Psoas muscle (tissue), 8 donors: Measurements from ENCODE around the gene PTPRO. TPM values are rescaled to one million over a fixed set of nuclear protein-coding genes. Genes with fewer than 3 reads are reported as not detected.

Experiments
- ATAC-seq, 4 donors: fragments of 200-7000 bp; cut with Tn5 transposase; one replicate each; pipeline ENCODE4 v1.9.1; 2020; ENCODE audit warnings: moderate library complexity in 3 of 4, mild to moderate bottlenecking in 2 of 4
- DNase-seq, 2 donors: peaks; one replicate each; pipeline ENCODE4 v3.0.0-alpha.2; 2020
- H3K27ac ChIP-seq: fragments of 200-600 bp; one replicate; pipeline ENCODE4 v1.8.0; 2022
- H3K27me3 ChIP-seq, 3 donors: fragments of 200-600 bp in 1 of 3; one replicate each; pipeline versions ENCODE4 v1.6.1 to v1.8.0; 2013 to 2022; ENCODE audit warnings: low read length in 2 of 3, mild to moderate bottlenecking in 2 of 3, moderate library complexity in 1 of 3; ENCODE audit not compliant: insufficient read depth in 3 of 3
- H3K36me3 ChIP-seq, 2 donors: fragments of 200-600 bp in 1 of 2; one replicate each; pipeline versions ENCODE4 v1.6.1 to v1.8.0; 2013 to 2022; ENCODE audit warnings: low read depth in 1 of 2, mild to moderate bottlenecking in 1 of 2, moderate library complexity in 1 of 2; ENCODE audit not compliant: insufficient read depth in 1 of 2
- H3K4me1 ChIP-seq: fragments of 200-600 bp; one replicate; pipeline ENCODE4 v1.8.0; 2022
- H3K4me3 ChIP-seq: fragments of 200-600 bp; one replicate; pipeline ENCODE4 v1.8.0; 2022; ENCODE audit warnings: mild to moderate bottlenecking
- H3K9me3 ChIP-seq: fragments of 200-600 bp; one replicate; pipeline ENCODE4 v1.8.0; 2022
- WGBS, 3 donors: extraction: QIAGEN DNeasy Blood & Tissue Kit; methylation state at CpG; one replicate each; pipeline versions ENCODE4 v1.1.6 to v1.1.7; 2013; 5-methylcytosine and 5-hydroxymethylcytosine counted together
- intact Hi-C, 2 donors: fragments of 100-400 bp; cut with DNase I; formaldehyde crosslinking; loops; one replicate each; pipeline versions ENCODE4 v1.11.0 to v1.14.2; 2022
- polyA plus RNA-seq, 3 donors: library from polyadenylated mRNA; stranded (reverse); fragments of 200-250 nt; gene quantifications; one replicate each; pipeline ENCODE4 v1.2.3, GENCODE V29; 2013
- total RNA-seq, 4 donors: library from RNA; stranded (reverse); fragmentation: NEBNext Ultra II Directional in 2 of 4; extraction: Animal tissue kit (Norgen Biotek cat#: 25700) in 2 of 4; gene quantifications; one replicate each; pipeline versions ENCODE4 v1.2.1 to v1.2.4, GENCODE V29; 2021 to 2023
- TF ChIP-seq, protein P1 (sequence below): fragments of 200-600 bp; IDR thresholded peaks from one replicate; pipeline ENCODE4 v1.8.0; 2022; ENCODE audit warnings: antibody characterized with exemption
- donor health status: healthy with polysubstance abuse.
- donor health status: DM: no; HTN: no; CAD: no; lungs with moderate emphysema.
- donor health status: Bipolar disorder and iron deficiency.
- donor health status: healthy.
- donor health status: DM: yes; HTN: yes; CAD: no.
- donor health status: DM: no; HTN: no; CAD: no.
- donor health status: DM: no; HTN: no; CAD: no.
- donor health status: DM: yes; HTN: yes; CAD: no.

The PTPRO gene
- total and polyA plus RNA-seq, 7 donors, result 0.21 to 2.3 (median 0.45) TPM

DNA sequence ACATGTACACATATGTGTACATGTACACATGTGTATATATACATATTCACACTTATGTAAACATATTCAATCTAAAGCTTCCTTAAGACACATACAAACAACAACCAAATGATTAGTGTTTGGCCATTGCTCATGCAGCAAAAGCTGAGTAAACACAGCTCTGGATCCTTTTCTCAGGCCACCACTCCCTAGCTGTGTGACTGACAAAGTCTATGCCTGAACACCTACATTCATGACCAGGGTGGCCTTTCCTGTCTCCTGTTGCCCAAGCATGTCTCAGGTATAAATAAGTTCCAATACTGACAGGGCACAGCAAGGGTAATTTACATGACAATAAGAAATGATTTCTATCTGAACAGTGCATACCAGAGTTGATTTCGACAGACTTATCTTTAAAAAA is 1.4 kb upstream of the PTPRO start:
- WGBS, 3 donors, result 78 to 81% (median 79%) methylated on average over 1 of the region's 1 CpG
- Histone ChIP-seq H3K36me3 (no peaks in the 10 kb centered on the region), H3K27me3 (peaks cover 2 to 38% (median 5%) of the 10 kb centered on the region in 3 donors), H3K4me3 (no peak overlapping the region), H3K27ac (no peak overlapping the region), H3K4me1 (no peaks in the 10 kb centered on the region), H3K9me3 (no peaks in the 10 kb centered on the region)
- intact Hi-C loops, result no loop called here
- TF ChIP-seq, protein P1, sequence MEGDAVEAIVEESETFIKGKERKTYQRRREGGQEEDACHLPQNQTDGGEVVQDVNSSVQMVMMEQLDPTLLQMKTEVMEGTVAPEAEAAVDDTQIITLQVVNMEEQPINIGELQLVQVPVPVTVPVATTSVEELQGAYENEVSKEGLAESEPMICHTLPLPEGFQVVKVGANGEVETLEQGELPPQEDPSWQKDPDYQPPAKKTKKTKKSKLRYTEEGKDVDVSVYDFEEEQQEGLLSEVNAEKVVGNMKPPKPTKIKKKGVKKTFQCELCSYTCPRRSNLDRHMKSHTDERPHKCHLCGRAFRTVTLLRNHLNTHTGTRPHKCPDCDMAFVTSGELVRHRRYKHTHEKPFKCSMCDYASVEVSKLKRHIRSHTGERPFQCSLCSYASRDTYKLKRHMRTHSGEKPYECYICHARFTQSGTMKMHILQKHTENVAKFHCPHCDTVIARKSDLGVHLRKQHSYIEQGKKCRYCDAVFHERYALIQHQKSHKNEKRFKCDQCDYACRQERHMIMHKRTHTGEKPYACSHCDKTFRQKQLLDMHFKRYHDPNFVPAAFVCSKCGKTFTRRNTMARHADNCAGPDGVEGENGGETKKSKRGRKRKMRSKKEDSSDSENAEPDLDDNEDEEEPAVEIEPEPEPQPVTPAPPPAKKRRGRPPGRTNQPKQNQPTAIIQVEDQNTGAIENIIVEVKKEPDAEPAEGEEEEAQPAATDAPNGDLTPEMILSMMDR, result no peak
- no peak for DNase-seq
- ATAC-seq, result no peak

DNA sequence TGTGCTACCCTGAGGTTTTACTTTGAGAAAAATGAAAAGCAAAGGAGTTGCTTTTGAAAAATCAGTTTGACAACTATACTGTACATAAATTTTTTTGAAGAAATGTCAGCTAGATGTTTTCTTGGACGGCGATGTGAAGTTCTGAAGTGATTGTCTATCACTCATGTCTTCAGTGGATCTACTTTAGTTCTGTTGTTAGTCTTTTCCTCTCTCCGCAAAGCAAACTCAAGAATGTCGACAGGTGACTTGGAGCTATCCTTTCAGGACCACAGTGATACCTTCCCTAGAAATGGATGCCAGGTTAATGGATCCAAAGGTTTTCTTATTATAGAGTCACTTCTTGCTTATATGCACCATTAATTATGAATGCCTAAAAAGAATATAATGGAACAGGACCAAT is 1.2 kb downstream of the PTPRO start:
- peaks cover 2 to 30% (median 5%) of the 10 kb centered on the region in 3 donors for H3K27me3 ChIP-seq
- H3K27ac ChIP-seq, result no peak overlapping the region
- TF ChIP-seq, protein P1, result no peak
- DNase-seq (no peak), ATAC-seq (no peak)
- no peaks in the 10 kb centered on the region for H3K9me3 ChIP-seq
- H3K4me3 ChIP-seq, result no peak overlapping the region
- H3K36me3 ChIP-seq, result no peaks in the 10 kb centered on the region
- intact Hi-C loops, result no loop called here
- no peaks in the 10 kb centered on the region for H3K4me1 ChIP-seq
- WGBS, 3 donors, result 20 to 34% (median 34%) methylated on average over 4 of the region's 4 CpGs

DNA sequence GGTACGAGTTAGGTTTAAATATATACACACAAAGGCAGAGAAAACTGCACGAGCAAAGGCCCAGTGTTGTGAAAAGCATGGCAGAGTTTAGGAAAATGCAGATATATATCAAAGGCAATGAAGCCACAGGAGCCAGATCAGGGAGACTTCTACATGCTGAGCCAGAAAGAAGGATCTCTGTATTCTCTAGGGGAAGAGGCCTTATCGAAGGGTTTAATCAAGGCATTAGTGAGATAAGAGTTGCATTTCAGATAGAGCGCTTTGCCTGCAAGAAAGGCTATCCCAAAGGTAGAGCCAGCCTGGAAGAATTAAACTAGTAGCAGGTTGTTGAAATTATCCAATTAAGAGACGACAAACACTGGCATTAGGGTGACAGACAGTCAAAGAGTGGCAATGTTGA is 7.6 kb downstream of the PTPRO start:
- intact Hi-C loops, result no loop called here
- WGBS, 3 donors, result 82 to 91% (median 86%) methylated on average over 5 of the region's 5 CpGs

DNA sequence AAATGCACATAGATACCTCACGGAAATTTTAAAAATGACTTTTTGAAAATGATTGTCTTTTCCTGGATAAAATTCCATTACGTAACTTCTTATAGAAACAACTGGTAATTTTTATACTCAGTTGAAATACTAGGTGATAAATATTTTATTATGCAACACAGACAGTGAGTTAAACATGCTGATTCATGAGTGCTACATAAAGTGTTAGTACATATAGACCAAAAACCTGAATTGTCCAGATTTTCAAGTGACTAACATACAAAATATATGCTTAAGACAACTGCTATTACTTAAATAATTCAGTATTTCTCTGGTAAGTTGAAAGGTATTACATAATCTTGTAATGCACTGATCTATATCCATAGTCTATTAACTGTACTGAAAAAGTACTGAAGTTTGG is 11.9 kb downstream of the PTPRO start:
- TF ChIP-seq, protein P1, result no peak
- intact Hi-C loops, result no loop called here
- WGBS, 3 donors, result 93 to 97% (median 95%) methylated on average over 2 of the region's 2 CpGs
- Histone ChIP-seq H3K4me3 (no peak overlapping the region), H3K4me1 (no peaks in the 10 kb centered on the region), H3K27ac (no peak overlapping the region), H3K27me3 (peaks cover 0 to 3% (median 0%) of the 10 kb centered on the region in 3 donors), H3K9me3 (no peaks in the 10 kb centered on the region), H3K36me3 (no peaks in the 10 kb centered on the region)
- ATAC-seq (no peak), DNase-seq (no peak)

More for the DNA sequence above, 7.6 kb downstream of the PTPRO start:
- H3K27ac ChIP-seq, result no peak overlapping the region
- DNase-seq, result no peak
- no peak for ATAC-seq
- no peaks in the 10 kb centered on the region for H3K27me3 ChIP-seq
- H3K4me3 ChIP-seq, result no peak overlapping the region
- H3K36me3 ChIP-seq, result no peaks in the 10 kb centered on the region
- no peaks in the 10 kb centered on the region for H3K4me1 ChIP-seq
- TF ChIP-seq, protein P1, result no peak
- no peaks in the 10 kb centered on the region for H3K9me3 ChIP-seq

DNA sequence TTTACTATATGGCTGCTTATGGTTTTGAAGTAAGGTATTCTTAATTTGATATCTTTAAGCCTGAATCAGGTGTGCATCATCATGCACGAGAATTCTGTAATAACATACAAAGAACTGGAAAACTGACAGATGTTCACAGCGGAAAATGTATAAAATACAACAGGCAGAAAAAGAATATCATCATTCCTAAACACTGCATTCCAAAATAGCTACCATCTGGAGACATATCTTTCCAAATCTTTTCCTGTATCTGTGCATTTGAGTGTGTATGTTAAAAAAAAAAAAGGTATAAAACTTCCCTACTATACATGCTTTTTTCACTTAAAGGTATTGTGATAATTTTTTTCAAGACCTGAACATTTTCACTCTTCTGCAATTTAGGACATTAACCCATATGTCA is 13.7 kb downstream of the PTPRO start:
- H3K36me3 ChIP-seq, result no peaks in the 10 kb centered on the region
- no peaks in the 10 kb centered on the region for H3K9me3 ChIP-seq
- no peaks in the 10 kb centered on the region for H3K4me1 ChIP-seq
- DNase-seq (no peak), ATAC-seq (no peak)
- peaks cover 0 to 3% (median 0%) of the 10 kb centered on the region in 3 donors for H3K27me3 ChIP-seq
- intact Hi-C loops, result no loop called here
- H3K4me3 ChIP-seq, result no peak overlapping the region
- H3K27ac ChIP-seq, result no peak overlapping the region
- TF ChIP-seq, protein P1, result no peak
- 74 to 79% (median 78%) methylated on average over 2 of the region's 2 CpGs for WGBS, 3 donors
